HepG2 (cell line): ENCODE measurements around the gene ORC6. TPM values are rescaled to one million over a fixed set of nuclear protein-coding genes. Genes with fewer than 3 reads are reported as not detected.

ENCODE experiments used
- ATAC-seq: fragments of 200-7000 bp; cut with Tn5 transposase; 3 replicates; pipeline ENCODE4 v1.9.1; 2020; ENCODE audit warnings: mild to moderate bottlenecking, moderate library complexity
- BruUV-seq: library from RNA; stranded (reverse); fragments of 400-500 nt; replicated peaks from 2 replicates; lab custom pipeline; 2021; lab: Mats Ljungman, UMichigan
- CTCF ChIA-PET: fragments of 300-600 bp; formaldehyde crosslinking; extraction: SDS; loops from one replicate; lab custom pipeline; 2021; ENCODE audit warnings: low total read pairs, inconsistent platforms, low intra/inter-chr PET ratio; lab: Yijun Ruan, JAX
- POLR2A ChIA-PET: fragments of 350-600 bp; sonication (Branson Sonifier 250); formaldehyde crosslinking; loops from one replicate; lab custom pipeline; 2020; ENCODE audit warnings: antibody characterized with exemption, inconsistent platforms; lab: Yijun Ruan, JAX
- DNase-seq: peaks from one replicate; pipeline ENCODE4 v3.0.0-alpha.2; 2015; ENCODE audit warnings: low spot score
- FAIRE-seq: peaks from 3 replicates; lab custom pipeline; 2011; peaks lifted over from hg19 to GRCh38; lab: Jason Lieb, UNC
- H2AFZ ChIP-seq: one replicate; pipeline ENCODE4 v1.6.1; 2011; ENCODE audit warnings: low read length, inconsistent platforms
- H3K27ac ChIP-seq: fragments of 300-600 bp; 3 replicates; pipeline ENCODE4 v1.8.0; 2011; ENCODE audit warnings: mixed run types, mild to moderate bottlenecking, mixed read lengths, low read length, inconsistent platforms; ENCODE audit not compliant: insufficient read depth; ENCODE audit errors: extremely low read length
- H3K27me3 ChIP-seq, 2 experiments: fragments of 200-600 bp in 1 of 2; 2 replicates in 1 of 2; 3 replicates in 1 of 2; pipeline versions ENCODE4 v1.6.0 to v1.8.0; 2011; ENCODE audit warnings: low read length in 2 of 2, mild to moderate bottlenecking in 2 of 2, moderate library complexity in 2 of 2, inconsistent platforms in 1 of 2; ENCODE audit not compliant: insufficient read depth in 2 of 2, control insufficient read depth in 1 of 2
- H3K36me3 ChIP-seq, 2 experiments: fragments of 200-600 bp in 1 of 2; replicated peaks in 1 of 2; 2 replicates in 1 of 2; 3 replicates in 1 of 2; pipeline versions ENCODE4 v1.5.1 to v1.8.0; 2011; ENCODE audit warnings: low read length in 2 of 2, inconsistent platforms in 1 of 2; ENCODE audit not compliant: insufficient read depth in 2 of 2, control insufficient read depth in 1 of 2
- H3K4me1 ChIP-seq: 2 replicates; pipeline ENCODE4 v1.5.1; 2012; ENCODE audit warnings: low read length, inconsistent platforms; ENCODE audit not compliant: insufficient read depth
- H3K4me2 ChIP-seq: 2 replicates; pipeline ENCODE4 v1.6.0; 2011; ENCODE audit warnings: low read depth, low read length, inconsistent platforms
- H3K4me3 ChIP-seq, 3 experiments: fragments of 200-600 bp in 1 of 3; sonication (generic), shearing (Covaris generic) in 1 of 3; replicated peaks in 1 of 3; 2 replicates each; pipeline ENCODE4 v1.5.1; 2011 to 2016; ENCODE audit warnings: low read length in 3 of 3, inconsistent platforms in 2 of 3, low read depth in 2 of 3, mild to moderate bottlenecking in 2 of 3, control low read depth in 1 of 3, mixed read lengths in 1 of 3; ENCODE audit not compliant: insufficient read depth in 1 of 3
- H3K79me2 ChIP-seq: one replicate; pipeline ENCODE4 v1.6.1; 2011; ENCODE audit warnings: low read length, inconsistent platforms; ENCODE audit not compliant: insufficient read depth
- H3K9ac ChIP-seq: 2 replicates; pipeline ENCODE4 v1.6.0; 2011; ENCODE audit warnings: mild to moderate bottlenecking, low read depth, low read length, inconsistent platforms; ENCODE audit not compliant: insufficient read depth
- H3K9me3 ChIP-seq: 2 replicates; pipeline ENCODE4 v1.5.1; 2012; ENCODE audit warnings: mild to moderate bottlenecking, low read length
- H4K20me1 ChIP-seq: 2 replicates; pipeline ENCODE4 v1.6.0; 2011; ENCODE audit warnings: inconsistent platforms, mild to moderate bottlenecking, low read length, moderate library complexity; ENCODE audit not compliant: insufficient read depth
- BATF2 ChIP-seq: sonication (generic); formaldehyde crosslinking; IDR thresholded peaks from 2 replicates; pipeline ENCODE4 v1.8.0; 2022; ENCODE audit warnings: mild to moderate bottlenecking, missing genetic modification reagents, moderate library complexity
- CCAR2 ChIP-seq: fragments of 200-400 bp; formaldehyde crosslinking; optimal IDR thresholded peaks from 2 replicates; pipeline ENCODE3; 2018; ENCODE audit warnings: low read depth, mild to moderate bottlenecking, low read length, moderate library complexity
- CHCHD3 ChIP-seq: sonication (generic); formaldehyde crosslinking; IDR thresholded peaks from 2 replicates; pipeline ENCODE4 v1.8.0; 2022; ENCODE audit warnings: mild to moderate bottlenecking, missing genetic modification reagents, moderate library complexity
- MIER3 ChIP-seq: IDR thresholded peaks from 2 replicates; pipeline ENCODE4 v1.6.1; 2016; ENCODE audit warnings: missing compliant biosample characterization, borderline replicate concordance
- NR0B2 ChIP-seq: sonication (generic); formaldehyde crosslinking; IDR thresholded peaks from 2 replicates; pipeline ENCODE4 v1.4.0; 2020; ENCODE audit warnings: mild to moderate bottlenecking, missing genetic modification reagents
- RNF219 ChIP-seq: sonication (generic); formaldehyde crosslinking; IDR thresholded peaks from 2 replicates; pipeline ENCODE4 v1.5.0; 2020; ENCODE audit warnings: mild to moderate bottlenecking, missing genetic modification reagents
- SNAPC5 ChIP-seq: sonication (generic); formaldehyde crosslinking; IDR thresholded peaks from 2 replicates; pipeline ENCODE4 v1.8.1; 2023; ENCODE audit warnings: mild to moderate bottlenecking, missing genetic modification reagents, borderline replicate concordance
- SSRP1 ChIP-seq: IDR thresholded peaks from 2 replicates; pipeline ENCODE4 v1.6.1; 2016; ENCODE audit warnings: control low read depth
- THYN1 ChIP-seq: sonication (generic); formaldehyde crosslinking; IDR thresholded peaks from 2 replicates; pipeline ENCODE4 v1.8.1; 2023; ENCODE audit warnings: low read depth, mild to moderate bottlenecking, moderate library complexity, missing genetic modification reagents, borderline replicate concordance
- ZNF180 ChIP-seq: sonication (generic); formaldehyde crosslinking; IDR thresholded peaks from 2 replicates; pipeline ENCODE4 v1.4.0; 2020; ENCODE audit warnings: low read depth, missing genetic modification reagents, borderline replicate concordance
- ZNF652 ChIP-seq: IDR thresholded peaks from 2 replicates; pipeline ENCODE4 v1.6.1; 2016; ENCODE audit warnings: low read depth, borderline replicate concordance
- ZNF710 ChIP-seq: sonication (generic); formaldehyde crosslinking; IDR thresholded peaks from 2 replicates; pipeline ENCODE4 v1.5.0; 2020; ENCODE audit warnings: mild to moderate bottlenecking, missing genetic modification reagents, borderline replicate concordance
- ZNF770 ChIP-seq: sonication (generic); formaldehyde crosslinking; IDR thresholded peaks from 2 replicates; pipeline ENCODE4 v1.5.0; 2020; ENCODE audit warnings: mild to moderate bottlenecking, missing genetic modification reagents
- WGBS: methylation state at CpG from one replicate; pipeline ENCODE4 v1.1.6; 2017; ENCODE audit warnings: low lambda C conversion rate; 5-methylcytosine and 5-hydroxymethylcytosine counted together
- in situ Hi-C: cut with HindIII; loops from 2 replicates; pipeline ENCODE4 v1.10.0; 2017; ENCODE audit warnings: low pct_unique_long_range_greater_than_20kb; ENCODE audit not compliant: extremely low pct_ligation_motif_present
- intact Hi-C: fragments of 100-400 bp; cut with micrococcal nuclease; formaldehyde crosslinking; loops from one replicate; pipeline ENCODE4 v1.10.0; 2022; ENCODE audit not compliant: unreplicated experiment
- polyA plus RNA-seq, 8 experiments: library from polyadenylated mRNA; depleted of rRNA in 3 of 8; stranded (reverse) in 7 of 8; unstranded in 1 of 8; fragments of >200 nt; fragmentation: Illumina TruSeq in 4 of 8; extraction: Trizol in 4 of 8; gene quantifications; 2 replicates each; pipeline versions ENCODE4 v1.2.1 to v1.2.3, GENCODE V29; 2011 to 2016; ENCODE audit warnings: low read depth in 4 of 8, missing spikeins in 1 of 8, mixed read lengths in 1 of 8; ENCODE audit not compliant: insufficient read depth in 1 of 8
- total RNA-seq, 5 experiments: library from RNA; depleted of rRNA; stranded (reverse); fragments of >200 nt; fragmentation: Illumina TruSeq; extraction: Trizol; gene quantifications; 2 replicates each; pipeline ENCODE4 v1.2.3, GENCODE V29; 2016; ENCODE audit warnings: low read depth in 1 of 5

Gene ORC6
- total and polyA plus RNA-seq, 2 of the 13 experiments (the other 11 are each of a cell fraction or from before 2014, with no cell fraction given) = 34.2 to 69.8 TPM

GRCh38 chr16:46691726-46692125, 2.3 kb downstream of the ORC6 start:
- Histone ChIP-seq H2AFZ (peak overlapping the region; percentile 2), H3K36me3 (peaks cover 3 to 27% of the 10 kb centered on the region in 2 experiments), H3K27me3 (no peaks in the 10 kb centered on the region; a peak in 1 of 5 replicates), H4K20me1 (peaks cover 19% of the 10 kb centered on the region), H3K79me2 (peaks cover 43% of the 10 kb centered on the region), H3K4me2 (peak overlapping the region; percentile 83), H3K4me3 (peak overlapping the region; percentile 85 to 96 (median 92); a peak in 5 of 6 replicates), H3K9me3 (no peaks in the 10 kb centered on the region), H3K4me1 (peaks cover 43% of the 10 kb centered on the region), H3K9ac (peak overlapping the region; percentile 87), H3K27ac (peak overlapping the region; percentile 89)
- in situ Hi-C loops = no loop called here
- no peak for DNase-seq
- POLR2A ChIA-PET = interaction anchor here (0.6 to 2.8 kb wide), 4 partner anchors 20 to 101 kb away, joined by 3 to 14 read pairs (median 4); no protein-coding TSS in a partner anchor
- BruUV-seq = no TSS peak
- FAIRE-seq = no peak
- CTCF ChIA-PET = no interaction called here
- intact Hi-C loops = loop anchor here (10.0 kb wide), 1 partner anchor 223 kb away; no protein-coding TSS in a partner anchor
- ATAC-seq = no peak
- WGBS = 63% methylated on average over 4 of the region's 4 CpGs
- TF ChIP-seq ZNF652 (CRISPR knock-in tag) = no peak
- TF ChIP-seq ZNF710 (CRISPR knock-in tag) = no peak
- 0 out of 2 replicates have a peak, but pooled peaks have one; percentile 41 for TF ChIP-seq SSRP1
- no peak for TF ChIP-seq THYN1 (CRISPR knock-in tag)
- TF ChIP-seq MIER3 (CRISPR knock-in tag) = no peak
- TF ChIP-seq CHCHD3 = no peak
- TF ChIP-seq CCAR2 = peak; percentile 27
- TF ChIP-seq RNF219 (CRISPR knock-in tag) = 0 out of 2 replicates have a peak, but pooled peaks have one; percentile 63
- no peak for TF ChIP-seq NR0B2
- peak; percentile 35; the same call in 1 of the 2 replicates for TF ChIP-seq ZNF770 (CRISPR knock-in tag)
- TF ChIP-seq BATF2 (CRISPR knock-in tag) = no peak
- no peak for TF ChIP-seq SNAPC5 (CRISPR knock-in tag)
- TF ChIP-seq ZNF180 (CRISPR knock-in tag) = no peak
